Measurements from ENCODE around the gene CEACAM4.

CEACAM4 gene

GRCh38 chr19:41666075-41666474, 39.2 kb upstream of the CEACAM4 start:
- TF ChIP-seq EP300 (IDR thresholded peaks at IDR 0.05; ENCODE audit: borderline replicate concordance) = no peak

DNA sequence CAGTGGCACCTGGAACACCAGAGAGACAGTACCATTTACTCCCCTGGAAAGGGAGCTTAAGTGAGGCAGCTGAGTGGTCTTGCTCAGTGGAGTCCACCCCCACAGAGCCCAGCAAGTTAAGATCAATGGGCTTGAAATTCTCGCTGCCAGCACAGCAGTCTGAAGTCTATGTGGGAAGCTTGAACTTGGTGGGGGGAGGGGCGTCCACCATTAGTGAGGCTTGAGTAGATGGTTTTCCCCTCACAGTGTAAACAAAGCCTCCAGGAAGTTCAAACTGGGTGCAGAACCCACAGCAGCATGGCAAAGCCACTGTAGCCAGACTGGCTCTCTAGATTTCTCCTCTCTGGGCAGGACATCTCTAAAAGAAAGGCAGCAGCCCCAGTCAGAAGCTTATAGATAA, 30.3 kb upstream of the CEACAM4 start:
- no peak for TF ChIP-seq YY1 (IDR thresholded peaks at IDR 0.05; ENCODE audit: low read depth)
- TF ChIP-seq NFIC (IDR thresholded peaks at IDR 0.05) = no peak
- TF ChIP-seq FOXM1 (IDR thresholded peaks at IDR 0.05; ENCODE audit: borderline replicate concordance, low read depth) = no peak
- no peak for TF ChIP-seq MAX (IDR thresholded peaks at IDR 0.05)
- TF ChIP-seq, protein P1, sequence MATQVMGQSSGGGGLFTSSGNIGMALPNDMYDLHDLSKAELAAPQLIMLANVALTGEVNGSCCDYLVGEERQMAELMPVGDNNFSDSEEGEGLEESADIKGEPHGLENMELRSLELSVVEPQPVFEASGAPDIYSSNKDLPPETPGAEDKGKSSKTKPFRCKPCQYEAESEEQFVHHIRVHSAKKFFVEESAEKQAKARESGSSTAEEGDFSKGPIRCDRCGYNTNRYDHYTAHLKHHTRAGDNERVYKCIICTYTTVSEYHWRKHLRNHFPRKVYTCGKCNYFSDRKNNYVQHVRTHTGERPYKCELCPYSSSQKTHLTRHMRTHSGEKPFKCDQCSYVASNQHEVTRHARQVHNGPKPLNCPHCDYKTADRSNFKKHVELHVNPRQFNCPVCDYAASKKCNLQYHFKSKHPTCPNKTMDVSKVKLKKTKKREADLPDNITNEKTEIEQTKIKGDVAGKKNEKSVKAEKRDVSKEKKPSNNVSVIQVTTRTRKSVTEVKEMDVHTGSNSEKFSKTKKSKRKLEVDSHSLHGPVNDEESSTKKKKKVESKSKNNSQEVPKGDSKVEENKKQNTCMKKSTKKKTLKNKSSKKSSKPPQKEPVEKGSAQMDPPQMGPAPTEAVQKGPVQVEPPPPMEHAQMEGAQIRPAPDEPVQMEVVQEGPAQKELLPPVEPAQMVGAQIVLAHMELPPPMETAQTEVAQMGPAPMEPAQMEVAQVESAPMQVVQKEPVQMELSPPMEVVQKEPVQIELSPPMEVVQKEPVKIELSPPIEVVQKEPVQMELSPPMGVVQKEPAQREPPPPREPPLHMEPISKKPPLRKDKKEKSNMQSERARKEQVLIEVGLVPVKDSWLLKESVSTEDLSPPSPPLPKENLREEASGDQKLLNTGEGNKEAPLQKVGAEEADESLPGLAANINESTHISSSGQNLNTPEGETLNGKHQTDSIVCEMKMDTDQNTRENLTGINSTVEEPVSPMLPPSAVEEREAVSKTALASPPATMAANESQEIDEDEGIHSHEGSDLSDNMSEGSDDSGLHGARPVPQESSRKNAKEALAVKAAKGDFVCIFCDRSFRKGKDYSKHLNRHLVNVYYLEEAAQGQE (IDR thresholded peaks at IDR 0.05; ENCODE audit: low read depth) = no peak
- TF ChIP-seq CREB1 (IDR thresholded peaks at IDR 0.05; ENCODE audit: low read depth) = no peak
- TF ChIP-seq TAF1 (IDR thresholded peaks at IDR 0.05; ENCODE audit: low read depth) = no peak
- no peak for TF ChIP-seq EGR1 (IDR thresholded peaks at IDR 0.05)
- TF ChIP-seq ZBTB7A (IDR thresholded peaks at IDR 0.05; ENCODE audit: low read depth) = no peak
- TF ChIP-seq EP300 (IDR thresholded peaks at IDR 0.05; ENCODE audit: borderline replicate concordance) = no peak
- TF ChIP-seq TCF12 (IDR thresholded peaks at IDR 0.05; ENCODE audit: low read depth) = no peak
- no peak for TF ChIP-seq TEAD4 (IDR thresholded peaks at IDR 0.05)
- TF ChIP-seq, protein P2, sequence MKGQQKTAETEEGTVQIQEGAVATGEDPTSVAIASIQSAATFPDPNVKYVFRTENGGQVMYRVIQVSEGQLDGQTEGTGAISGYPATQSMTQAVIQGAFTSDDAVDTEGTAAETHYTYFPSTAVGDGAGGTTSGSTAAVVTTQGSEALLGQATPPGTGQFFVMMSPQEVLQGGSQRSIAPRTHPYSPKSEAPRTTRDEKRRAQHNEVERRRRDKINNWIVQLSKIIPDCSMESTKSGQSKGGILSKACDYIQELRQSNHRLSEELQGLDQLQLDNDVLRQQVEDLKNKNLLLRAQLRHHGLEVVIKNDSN (IDR thresholded peaks at IDR 0.05) = no peak
- no peak for TF ChIP-seq RAD21 (IDR thresholded peaks at IDR 0.05; ENCODE audit: low read depth)
- no peak for TF ChIP-seq CEBPB (IDR thresholded peaks at IDR 0.05)

DNA sequence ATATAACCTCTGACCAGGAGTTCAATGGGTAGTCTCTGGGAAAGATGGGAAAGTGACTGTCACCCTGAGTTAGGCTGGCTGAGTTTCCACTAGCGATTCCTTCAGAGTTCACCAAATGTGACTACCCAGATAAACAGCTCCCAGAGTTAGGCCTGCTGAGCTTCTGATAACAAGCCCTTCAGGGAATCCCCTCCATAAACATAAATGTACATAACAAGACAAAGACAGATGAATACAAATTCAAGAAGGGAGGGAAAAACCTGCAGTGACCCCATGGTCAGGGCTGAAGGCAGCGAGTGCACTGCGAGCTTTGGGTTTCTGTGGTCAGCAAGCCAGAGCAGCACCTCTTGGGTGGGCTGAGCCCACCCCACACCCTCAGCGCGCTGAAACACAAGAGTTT, 25.4 kb upstream of the CEACAM4 start:
- TF ChIP-seq MAX (IDR thresholded peaks at IDR 0.05) = no peak
- TF ChIP-seq TCF12 (IDR thresholded peaks at IDR 0.05; ENCODE audit: low read depth) = no peak
- no peak for TF ChIP-seq EP300 (IDR thresholded peaks at IDR 0.05; ENCODE audit: borderline replicate concordance)
- TF ChIP-seq EGR1 (IDR thresholded peaks at IDR 0.05) = no peak
- TF ChIP-seq CREB1 (IDR thresholded peaks at IDR 0.05; ENCODE audit: low read depth) = no peak
- no peak for TF ChIP-seq TEAD4 (IDR thresholded peaks at IDR 0.05)
- TF ChIP-seq ZBTB7A (IDR thresholded peaks at IDR 0.05; ENCODE audit: low read depth) = no peak
- TF ChIP-seq NFIC (IDR thresholded peaks at IDR 0.05) = no peak
- TF ChIP-seq YY1 (IDR thresholded peaks at IDR 0.05; ENCODE audit: low read depth) = no peak
- no peak for TF ChIP-seq FOXM1 (IDR thresholded peaks at IDR 0.05; ENCODE audit: borderline replicate concordance, low read depth)
- TF ChIP-seq, protein P1 (IDR thresholded peaks at IDR 0.05; ENCODE audit: low read depth) = no peak
- TF ChIP-seq, protein P2 (IDR thresholded peaks at IDR 0.05) = no peak
- TF ChIP-seq TAF1 (IDR thresholded peaks at IDR 0.05; ENCODE audit: low read depth) = no peak
- no peak for TF ChIP-seq CEBPB (IDR thresholded peaks at IDR 0.05)
- no peak for TF ChIP-seq RAD21 (IDR thresholded peaks at IDR 0.05; ENCODE audit: low read depth)

DNA sequence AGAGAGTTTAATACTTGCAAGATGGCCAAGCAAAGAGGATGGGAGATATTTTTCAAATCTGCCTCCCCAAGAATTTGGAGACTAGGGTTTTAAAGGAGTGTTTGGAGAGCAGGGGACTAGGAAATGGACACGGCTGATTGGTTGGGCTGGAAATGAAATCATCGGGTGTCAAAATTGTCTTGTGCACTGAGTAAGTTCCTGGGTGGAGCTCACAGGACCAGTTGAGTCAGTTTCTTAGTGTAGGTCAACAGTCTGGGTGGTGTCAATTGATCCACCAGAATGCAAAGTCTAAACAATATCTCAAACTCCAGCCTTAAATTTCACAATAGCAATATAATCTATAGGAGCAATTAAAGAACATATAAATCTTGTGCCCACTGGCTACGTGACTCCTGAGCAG, 23.0 kb upstream of the CEACAM4 start:
- TF ChIP-seq YY1 (IDR thresholded peaks at IDR 0.05; ENCODE audit: low read depth) (no peak), NFIC (IDR thresholded peaks at IDR 0.05) (no peak), TAF1 (IDR thresholded peaks at IDR 0.05; ENCODE audit: low read depth) (no peak), ZBTB7A (IDR thresholded peaks at IDR 0.05; ENCODE audit: low read depth) (no peak), EP300 (IDR thresholded peaks at IDR 0.05; ENCODE audit: borderline replicate concordance) (no peak), TCF12 (IDR thresholded peaks at IDR 0.05; ENCODE audit: low read depth) (no peak), CREB1 (IDR thresholded peaks at IDR 0.05; ENCODE audit: low read depth) (no peak), EGR1 (IDR thresholded peaks at IDR 0.05) (no peak), RAD21 (IDR thresholded peaks at IDR 0.05; ENCODE audit: low read depth) (no peak), CEBPB (IDR thresholded peaks at IDR 0.05) (no peak), TEAD4 (IDR thresholded peaks at IDR 0.05) (no peak), FOXM1 (IDR thresholded peaks at IDR 0.05; ENCODE audit: borderline replicate concordance, low read depth) (no peak), MAX (IDR thresholded peaks at IDR 0.05) (no peak)
- TF ChIP-seq, protein P2 (IDR thresholded peaks at IDR 0.05) = no peak
- TF ChIP-seq, protein P1 (IDR thresholded peaks at IDR 0.05; ENCODE audit: low read depth) = no peak

All from Ishikawa (cell line).